ENCODE results near the gene COQ8B.
A peak's percentile ranks its signal among the peaks of the same experiment; 100 is the strongest.

The COQ8B gene

DNA sequence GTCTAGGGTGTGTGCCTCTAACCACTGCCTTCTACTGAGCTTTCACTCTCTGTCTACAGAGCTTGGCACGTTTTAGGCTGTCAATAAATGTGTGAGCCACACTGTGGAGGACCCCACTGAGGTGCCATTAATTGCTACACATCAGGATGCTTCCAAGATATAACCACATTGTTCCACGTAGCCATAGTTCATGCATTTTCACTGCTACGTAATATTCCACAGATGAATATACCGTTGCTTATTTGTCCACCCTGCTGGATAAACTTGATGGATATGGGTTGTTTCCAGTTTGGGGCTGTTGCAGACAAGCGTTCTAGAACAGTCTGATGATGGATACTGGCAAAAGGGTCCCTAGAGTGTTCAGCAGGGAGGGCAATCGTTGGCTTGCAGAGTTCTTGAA is 14.9 kb downstream of the COQ8B start:
- Mint-ChIP-seq H3K4me3 (no peak overlapping the region), H3K27me3 (ENCODE audit: low read depth) (no peaks in the 10 kb centered on the region), H3K36me3 (ENCODE audit: low read depth) (peaks cover 22% of the 10 kb centered on the region), H3K9me3 (no peaks in the 10 kb centered on the region), H3K27ac (no peak overlapping the region), H3K4me1 (ENCODE audit: low read depth) (no peaks in the 10 kb centered on the region)
- DNase-seq (ENCODE audit: low spot score) = no peak

DNA sequence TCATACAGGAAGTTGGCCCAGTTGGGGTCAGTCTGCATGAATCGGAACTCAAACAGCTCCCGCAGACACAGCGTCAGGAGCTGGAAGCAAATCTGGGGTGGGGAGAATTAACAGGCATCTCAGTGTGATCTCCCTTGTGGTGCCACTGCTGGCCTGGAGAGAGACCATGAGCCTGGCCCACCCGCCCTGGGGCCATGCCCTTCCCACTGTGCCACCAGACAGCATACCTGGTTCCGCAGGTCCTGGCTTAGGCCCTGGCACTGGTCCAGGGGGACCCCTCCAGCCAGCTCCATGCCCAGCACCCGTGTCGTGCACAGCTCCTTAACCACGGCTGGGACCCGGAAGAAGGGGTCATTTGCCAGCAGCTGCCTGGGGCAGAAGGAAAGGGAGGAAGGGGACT is 16.6 kb downstream of the COQ8B start:
- Mint-ChIP-seq H3K4me3 (no peak overlapping the region), H3K9me3 (no peaks in the 10 kb centered on the region), H3K4me1 (ENCODE audit: low read depth) (no peaks in the 10 kb centered on the region), H3K27ac (no peak overlapping the region), H3K27me3 (ENCODE audit: low read depth) (no peaks in the 10 kb centered on the region), H3K36me3 (ENCODE audit: low read depth) (peaks cover 21% of the 10 kb centered on the region)
- no peak for DNase-seq (ENCODE audit: low spot score)

DNA sequence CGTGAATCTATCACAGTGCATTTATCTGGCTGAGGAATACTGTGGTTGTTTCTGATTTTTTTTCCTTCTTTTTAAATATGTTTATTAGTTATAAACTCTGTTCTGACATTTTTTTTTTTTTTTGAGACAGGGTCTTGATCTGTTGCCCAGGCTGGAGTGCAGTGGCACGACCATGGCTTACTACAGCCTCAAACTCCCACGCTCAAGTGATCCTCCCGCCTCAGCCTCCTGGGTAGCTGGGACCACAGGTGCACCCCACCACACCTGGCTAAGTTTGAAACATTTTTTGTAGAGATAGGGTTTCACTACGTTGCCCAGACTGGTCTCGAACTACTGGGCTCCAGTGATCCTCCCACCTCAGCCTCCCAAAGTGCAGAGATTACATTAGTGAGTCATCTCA is 19.7 kb downstream of the COQ8B start:
- Mint-ChIP-seq H3K27me3 (ENCODE audit: low read depth) (no peaks in the 10 kb centered on the region), H3K4me1 (ENCODE audit: low read depth) (no peaks in the 10 kb centered on the region), H3K9me3 (no peaks in the 10 kb centered on the region), H3K36me3 (ENCODE audit: low read depth) (peaks cover 8% of the 10 kb centered on the region), H3K27ac (no peak overlapping the region), H3K4me3 (no peak overlapping the region)
- no peak for DNase-seq (ENCODE audit: low spot score)

DNA sequence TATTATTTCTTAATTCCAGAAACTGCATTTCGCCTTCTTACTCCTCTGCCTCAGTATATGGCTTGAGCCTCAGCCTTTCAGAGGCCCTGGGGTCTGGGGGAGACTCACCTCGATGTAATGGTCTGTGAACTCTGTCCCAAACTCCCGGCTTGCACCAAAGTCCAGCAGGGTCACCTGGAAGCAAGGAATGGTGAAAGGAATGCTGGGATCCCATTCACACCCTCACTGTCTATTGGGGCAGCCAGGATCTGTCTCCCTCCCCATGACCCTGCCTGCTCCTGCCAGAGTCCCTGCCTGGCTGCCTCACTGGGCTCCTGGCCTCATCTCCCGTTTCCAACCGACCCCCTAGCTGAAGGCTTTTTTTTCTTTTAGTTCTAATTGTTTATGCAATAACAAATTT is 20.8 kb downstream of the COQ8B start:
- no peaks in the 10 kb centered on the region for H3K9me3 Mint-ChIP-seq
- no peaks in the 10 kb centered on the region for H3K27me3 Mint-ChIP-seq (ENCODE audit: low read depth)
- DNase-seq (ENCODE audit: low spot score) = no peak
- H3K27ac Mint-ChIP-seq = no peak overlapping the region
- H3K36me3 Mint-ChIP-seq (ENCODE audit: low read depth) = peaks cover 8% of the 10 kb centered on the region
- H3K4me1 Mint-ChIP-seq (ENCODE audit: low read depth) = no peaks in the 10 kb centered on the region
- H3K4me3 Mint-ChIP-seq = no peak overlapping the region

DNA sequence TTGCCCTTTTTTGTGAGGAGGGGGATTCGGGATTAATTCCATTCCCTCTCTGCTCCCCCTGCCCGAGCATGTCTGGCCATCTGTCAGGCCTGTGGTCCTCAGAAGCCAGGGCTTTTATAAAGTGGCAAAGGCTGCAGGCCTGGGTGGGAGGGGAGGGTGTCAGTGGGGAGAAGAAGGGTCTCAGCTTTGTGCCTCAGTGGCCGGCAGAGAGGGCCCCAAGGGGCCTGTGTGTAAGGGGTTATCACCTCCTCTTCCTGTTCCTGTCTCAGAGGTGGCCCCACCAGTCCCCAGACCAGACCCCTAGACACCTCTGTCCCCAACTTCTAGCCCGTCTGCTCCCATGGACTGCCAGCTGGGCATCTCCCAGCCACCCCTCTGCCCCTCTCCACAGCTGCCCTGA is 22.8 kb downstream of the COQ8B start:
- no peak for DNase-seq (ENCODE audit: low spot score)
- Mint-ChIP-seq H3K4me1 (ENCODE audit: low read depth) (peaks cover 2% of the 10 kb centered on the region), H3K4me3 (no peak overlapping the region), H3K27ac (no peak overlapping the region), H3K27me3 (ENCODE audit: low read depth) (no peaks in the 10 kb centered on the region), H3K9me3 (no peaks in the 10 kb centered on the region), H3K36me3 (ENCODE audit: low read depth) (peaks cover 3% of the 10 kb centered on the region)

DNA sequence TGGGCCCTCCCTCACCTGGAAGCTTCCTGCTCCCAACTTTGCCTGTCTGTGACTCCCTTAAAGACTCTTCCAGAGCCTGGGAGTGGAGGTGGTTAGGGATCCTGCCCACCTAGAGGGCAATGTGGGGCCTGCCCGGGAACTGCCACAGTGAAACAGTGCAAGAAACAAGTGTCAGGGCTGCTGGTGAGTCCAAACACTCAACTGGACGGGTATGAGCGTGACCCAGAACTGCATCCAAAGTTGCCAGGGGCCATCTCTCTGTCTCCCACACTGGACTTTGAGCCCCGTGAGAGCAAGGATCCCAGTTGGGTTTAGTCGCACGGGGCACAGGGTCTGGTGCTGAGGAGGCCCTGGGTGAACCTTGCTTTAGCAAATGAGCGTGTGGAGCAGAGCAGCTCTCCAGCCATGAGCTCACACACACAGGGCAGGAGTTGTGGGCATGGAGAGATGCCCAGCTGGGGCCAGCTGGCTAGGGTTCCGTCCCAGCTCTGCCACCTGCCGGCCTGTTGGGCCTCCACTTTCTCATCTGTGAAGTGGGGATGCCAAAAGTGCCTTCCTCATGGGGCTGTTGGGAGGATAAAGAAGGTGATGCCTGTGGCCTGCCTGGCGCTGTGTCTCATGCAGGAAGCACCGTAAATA is 23.4 kb downstream of the COQ8B start:
- Mint-ChIP-seq H3K4me1 (ENCODE audit: low read depth) (peaks cover 2% of the 10 kb centered on the region), H3K27ac (peak overlapping the region; percentile 49), H3K36me3 (ENCODE audit: low read depth) (peaks cover 3% of the 10 kb centered on the region), H3K27me3 (ENCODE audit: low read depth) (no peaks in the 10 kb centered on the region), H3K9me3 (no peaks in the 10 kb centered on the region), H3K4me3 (no peak overlapping the region)
- no peak for DNase-seq (ENCODE audit: low spot score)

DNA sequence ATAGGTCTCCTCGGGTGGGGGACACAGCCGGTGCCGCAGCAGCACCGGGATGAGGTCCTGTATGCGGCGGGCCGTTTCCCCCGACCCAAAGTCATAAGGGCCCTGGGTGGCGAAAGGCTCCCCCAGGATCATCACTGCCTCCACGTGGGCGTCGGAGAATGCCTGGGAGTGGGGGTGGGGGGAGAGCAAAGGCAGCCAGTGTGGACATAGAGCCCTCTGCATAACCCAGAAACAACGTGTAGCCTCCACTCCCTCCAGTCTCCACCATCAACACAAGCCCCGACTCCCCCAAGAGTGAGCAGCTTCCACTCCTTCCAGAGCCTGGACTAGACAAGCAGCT is 24.5 kb downstream of the COQ8B start:
- no peak overlapping the region for H3K4me3 Mint-ChIP-seq
- peaks cover 3% of the 10 kb centered on the region for H3K36me3 Mint-ChIP-seq (ENCODE audit: low read depth)
- no peaks in the 10 kb centered on the region for H3K9me3 Mint-ChIP-seq
- peaks cover 2% of the 10 kb centered on the region for H3K4me1 Mint-ChIP-seq (ENCODE audit: low read depth)
- no peak overlapping the region for H3K27ac Mint-ChIP-seq
- DNase-seq (ENCODE audit: low spot score) = no peak
- no peaks in the 10 kb centered on the region for H3K27me3 Mint-ChIP-seq (ENCODE audit: low read depth)

DNA sequence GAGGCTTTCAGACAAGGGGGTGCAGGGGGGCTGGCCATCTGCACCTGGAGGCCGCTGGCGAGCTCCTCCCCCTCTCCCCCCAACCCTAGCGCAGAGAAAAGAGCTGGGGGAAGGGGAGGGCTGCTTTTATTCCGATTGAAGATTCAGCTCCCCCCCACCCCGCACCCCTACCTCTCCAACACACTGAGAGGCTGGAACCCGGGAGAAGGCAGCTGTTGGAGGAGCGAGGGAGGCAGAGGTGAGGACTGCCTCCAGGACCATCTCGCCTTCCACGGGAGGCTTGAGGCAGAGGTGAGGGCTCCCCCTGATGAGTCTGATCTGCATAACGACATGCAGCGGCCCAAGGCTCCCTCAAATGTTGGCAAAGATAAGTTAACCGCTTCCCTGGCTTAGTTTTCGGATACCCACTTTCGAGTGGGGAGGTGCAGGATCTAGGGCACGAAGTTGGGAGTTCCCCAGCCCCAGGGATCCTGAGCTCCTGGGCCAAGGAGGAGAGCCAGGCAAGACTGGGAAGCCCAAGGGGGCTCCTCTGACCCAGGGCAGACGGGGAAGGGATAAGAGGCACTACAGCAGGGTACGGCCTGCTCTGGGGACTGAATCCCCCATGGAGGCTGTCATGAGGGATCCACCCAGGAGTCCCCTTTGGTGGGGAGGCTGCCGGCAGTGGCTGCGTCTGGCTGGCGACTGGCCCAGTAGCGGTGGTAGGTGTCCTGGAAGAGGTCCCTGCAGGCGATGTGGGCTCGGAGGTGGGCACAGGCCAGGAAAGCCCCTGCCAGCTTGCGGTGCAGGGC is 25.1 kb downstream of the COQ8B start:
- Mint-ChIP-seq H3K36me3 (ENCODE audit: low read depth) (peaks cover 1% of the 10 kb centered on the region), H3K4me3 (peak overlapping the region; percentile 19), H3K27me3 (ENCODE audit: low read depth) (no peaks in the 10 kb centered on the region), H3K4me1 (ENCODE audit: low read depth) (peaks cover 2% of the 10 kb centered on the region), H3K9me3 (no peaks in the 10 kb centered on the region), H3K27ac (peak overlapping the region; percentile 87)
- DNase-seq (ENCODE audit: low spot score) = no peak

DNA sequence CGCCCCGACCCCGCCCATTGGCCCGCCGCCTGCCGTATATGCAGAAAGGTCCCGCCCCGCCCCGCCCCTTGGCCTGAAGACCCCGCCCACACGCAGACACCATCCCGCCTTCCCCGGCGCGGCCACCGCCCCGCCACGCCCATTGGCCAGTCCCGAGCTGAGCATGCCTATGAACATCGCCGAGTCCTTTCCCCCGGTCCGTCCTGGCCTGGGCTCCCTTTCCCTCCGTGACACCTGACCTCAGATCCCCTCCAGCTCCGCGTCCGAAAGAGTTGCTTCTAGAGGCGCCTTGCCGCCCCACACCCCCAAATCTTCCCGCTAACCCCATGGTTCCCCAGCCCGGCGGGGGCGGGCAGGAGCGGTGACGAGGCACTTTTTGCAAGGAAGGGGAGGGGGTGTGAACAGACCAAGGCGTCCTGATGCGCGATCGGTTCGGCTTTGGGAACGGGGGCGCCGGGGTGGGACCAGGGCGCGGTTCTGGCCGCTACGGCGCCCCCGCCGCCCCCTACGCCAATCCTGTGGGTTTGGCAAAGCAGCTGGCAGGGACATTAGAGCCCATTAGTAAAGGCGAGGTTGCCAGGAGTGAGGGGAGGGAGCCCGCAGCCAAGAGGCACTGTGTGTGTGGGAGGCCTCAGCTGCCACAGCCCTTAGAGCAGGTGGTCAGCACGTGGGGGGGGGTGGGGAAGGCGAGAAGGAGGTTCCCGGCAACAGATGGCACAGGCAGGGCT is 25.8 kb downstream of the COQ8B start:
- H3K27me3 Mint-ChIP-seq (ENCODE audit: low read depth) = no peaks in the 10 kb centered on the region
- peaks cover 2% of the 10 kb centered on the region for H3K4me1 Mint-ChIP-seq (ENCODE audit: low read depth)
- peak overlapping the region; percentile 87 for H3K27ac Mint-ChIP-seq
- H3K9me3 Mint-ChIP-seq = no peaks in the 10 kb centered on the region
- peaks cover 2% of the 10 kb centered on the region for H3K36me3 Mint-ChIP-seq (ENCODE audit: low read depth)
- peak overlapping the region; percentile 83 for H3K4me3 Mint-ChIP-seq
- peak; percentile 85 for DNase-seq (ENCODE audit: low spot score)

DNA sequence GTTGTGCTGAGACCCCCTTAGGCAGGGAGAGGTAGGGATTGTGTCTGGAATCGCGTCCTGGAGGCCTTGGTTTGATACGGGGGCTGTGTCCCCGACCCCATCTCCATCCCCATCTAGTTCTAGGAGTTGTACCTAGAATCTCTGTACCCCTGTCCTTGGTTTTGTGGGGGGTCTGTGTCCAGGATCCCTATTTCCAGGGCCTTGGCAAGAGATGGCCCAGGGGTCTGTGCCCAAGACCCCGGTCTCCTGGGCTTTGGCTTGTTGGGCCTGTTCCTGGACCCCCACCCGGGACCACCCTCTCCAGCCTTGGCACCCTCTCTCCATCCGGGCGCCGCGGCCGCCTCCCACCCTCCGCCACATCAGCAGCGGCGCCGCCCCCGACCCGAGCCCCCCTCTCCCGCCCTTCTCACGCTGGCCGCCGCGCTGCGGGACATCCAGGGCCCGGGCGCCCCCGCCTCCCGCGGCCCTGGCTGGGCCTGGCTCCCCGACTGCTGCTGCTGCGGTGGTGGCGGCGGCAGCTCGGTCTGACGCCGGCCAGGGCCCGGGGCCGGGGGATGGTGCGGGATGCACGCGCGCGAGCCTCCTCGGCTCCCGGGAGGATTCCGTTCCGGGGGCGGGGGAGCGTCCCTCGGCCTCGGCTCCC is 26.5 kb downstream of the COQ8B start, which contains the start of gene NUMBL:
TSS of gene NUMBL (minus strand) at position 602 of the 643 bp plus-strand sequence. CDS start at position 434, 168 bp downstream.
- no peaks in the 10 kb centered on the region for H3K9me3 Mint-ChIP-seq
- H3K27ac Mint-ChIP-seq = peak within 1 kb of the TSS; percentile 87
- peaks cover 2% of the 10 kb centered on the region for H3K4me1 Mint-ChIP-seq (ENCODE audit: low read depth)
- H3K36me3 Mint-ChIP-seq (ENCODE audit: low read depth) = peaks cover 4% of the 10 kb centered on the region
- H3K4me3 Mint-ChIP-seq = peak within 1 kb of the TSS; percentile 83
- no peaks in the 10 kb centered on the region for H3K27me3 Mint-ChIP-seq (ENCODE audit: low read depth)
- no peak for DNase-seq (ENCODE audit: low spot score)

DNA sequence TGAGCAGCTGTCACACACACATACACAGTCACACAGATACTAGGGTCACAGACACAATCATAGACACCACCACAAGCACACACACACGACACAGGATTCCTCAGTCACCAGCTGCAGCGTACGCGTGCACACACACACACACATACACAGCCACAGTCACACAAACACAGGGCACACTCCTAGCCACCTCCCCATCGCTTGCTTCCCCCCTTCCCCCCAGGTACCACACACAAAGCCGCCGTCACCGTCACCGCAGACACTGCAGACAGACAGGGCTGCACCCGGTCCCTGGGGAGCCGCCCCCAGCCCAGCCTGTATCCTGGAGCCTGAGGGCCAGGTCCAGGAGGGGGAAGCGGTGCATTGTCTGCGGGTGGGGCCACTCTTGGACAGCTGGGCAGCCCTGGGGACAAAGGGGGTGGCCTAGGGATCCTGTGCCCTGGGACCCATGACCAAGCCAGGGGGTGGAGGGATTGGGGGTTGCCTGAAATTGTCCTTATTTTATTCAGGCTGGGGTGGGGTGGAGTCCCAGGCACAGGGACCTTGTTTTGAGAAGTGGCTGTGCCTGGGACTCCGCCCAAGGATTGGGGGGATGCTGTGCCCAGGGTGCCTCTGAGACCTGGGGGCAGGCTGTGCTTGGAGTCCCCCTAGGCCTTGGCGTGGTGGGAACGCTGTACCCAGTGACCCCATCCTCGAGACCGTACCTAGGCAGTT is 27.2 kb downstream of the COQ8B start:
- Mint-ChIP-seq H3K4me3 (no peak overlapping the region), H3K27me3 (ENCODE audit: low read depth) (no peaks in the 10 kb centered on the region), H3K36me3 (ENCODE audit: low read depth) (peaks cover 4% of the 10 kb centered on the region), H3K4me1 (ENCODE audit: low read depth) (peaks cover 2% of the 10 kb centered on the region), H3K9me3 (no peaks in the 10 kb centered on the region), H3K27ac (no peak overlapping the region)
- no peak for DNase-seq (ENCODE audit: low spot score)

DNA sequence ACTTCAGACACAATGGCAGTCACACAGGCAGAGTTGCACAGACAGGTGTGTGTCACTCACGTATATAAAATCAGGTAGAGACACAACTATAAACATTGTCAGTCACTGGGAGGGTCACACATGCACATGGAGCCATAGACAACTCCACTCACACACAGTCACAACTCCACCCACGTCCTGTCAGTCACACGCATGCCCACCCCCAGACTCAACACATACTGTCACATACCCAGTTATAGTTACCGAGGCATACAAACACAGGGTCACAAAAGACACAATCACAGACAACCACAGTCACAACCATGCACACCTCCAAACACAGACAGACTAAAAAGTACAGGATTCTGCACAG is 27.7 kb downstream of the COQ8B start:
- peaks cover 2% of the 10 kb centered on the region for H3K4me1 Mint-ChIP-seq (ENCODE audit: low read depth)
- H3K27ac Mint-ChIP-seq = no peak overlapping the region
- H3K36me3 Mint-ChIP-seq (ENCODE audit: low read depth) = peaks cover 4% of the 10 kb centered on the region
- no peak for DNase-seq (ENCODE audit: low spot score)
- H3K27me3 Mint-ChIP-seq (ENCODE audit: low read depth) = no peaks in the 10 kb centered on the region
- H3K4me3 Mint-ChIP-seq = no peak overlapping the region
- H3K9me3 Mint-ChIP-seq = no peaks in the 10 kb centered on the region

DNA sequence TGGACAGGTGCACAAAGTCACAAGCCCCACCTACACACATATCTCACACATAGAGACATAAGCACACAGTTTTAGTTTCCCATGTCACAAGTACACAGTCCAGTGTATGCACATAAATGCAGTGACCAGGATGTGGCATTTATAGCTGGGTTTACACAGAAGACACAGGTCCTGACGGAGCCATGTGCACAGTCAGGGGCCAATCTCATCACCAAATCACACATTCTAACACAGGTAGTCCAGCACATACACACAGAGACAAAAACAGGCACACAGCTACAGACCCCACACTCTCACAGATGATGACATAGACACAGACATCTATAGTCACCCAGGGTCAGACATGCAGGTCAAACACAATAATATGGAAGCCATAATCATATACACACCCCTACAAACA is 28.4 kb downstream of the COQ8B start:
- Mint-ChIP-seq H3K36me3 (ENCODE audit: low read depth) (peaks cover 4% of the 10 kb centered on the region), H3K4me3 (no peak overlapping the region), H3K4me1 (ENCODE audit: low read depth) (peaks cover 2% of the 10 kb centered on the region), H3K27me3 (ENCODE audit: low read depth) (no peaks in the 10 kb centered on the region), H3K9me3 (no peaks in the 10 kb centered on the region), H3K27ac (no peak overlapping the region)
- no peak for DNase-seq (ENCODE audit: low spot score)
